ENCODE results near the gene CASK.

- TF ChIP-seq POLR2A (IDR thresholded peaks at IDR 0.05), result no peak
- TF ChIP-seq CTCF (IDR thresholded peaks at IDR 0.05), result no peak
Observed at GRCh38 chrX:41909068-41909467, 14.3 kb downstream of the CASK start.

All from prostate gland (tissue), 2 donors.